Measurements from ENCODE around the gene SLC25A13. TPM values are rescaled to one million over a fixed set of nuclear protein-coding genes. Genes with fewer than 3 reads are reported as not detected.

Gene SLC25A13
- total and polyA plus RNA-seq, 2 of the 8 experiments (the other 6 are each of a cell fraction or from before 2014, with no cell fraction given) = 30.8 to 85.4 TPM

DNA sequence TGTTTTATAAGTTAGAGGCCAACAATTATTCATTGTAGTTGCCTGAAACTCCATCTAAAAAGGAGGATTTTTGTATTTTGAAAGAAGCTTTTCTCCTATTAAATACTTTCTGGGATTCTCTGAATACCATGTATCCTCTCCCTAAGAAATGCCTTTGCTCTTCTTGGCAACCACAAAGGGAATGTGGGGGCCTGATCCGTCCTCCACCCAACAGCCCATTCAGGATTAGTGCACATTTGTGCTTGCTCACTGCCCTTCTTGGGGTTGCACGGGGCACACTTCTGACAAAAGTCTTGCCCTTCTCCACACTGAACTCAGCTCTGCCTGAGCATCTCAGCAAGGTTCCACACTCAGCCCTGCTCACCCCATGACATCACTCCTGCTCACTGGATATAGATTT, 194.2 kb downstream of the SLC25A13 start (continued):
- TF ChIP-seq RFX5 (IDR thresholded peaks at IDR 0.05; ENCODE audit: borderline replicate concordance, low read depth, low read length) (no peak), PHF8 (conservative IDR thresholded peaks at IDR 0.05; ENCODE audit: low read depth, low read length) (no peak)

Data from H1 (cell line).